ENCODE measurements around the gene TTC39A. TPM values are rescaled to one million over a fixed set of nuclear protein-coding genes. Genes with fewer than 3 reads are reported as not detected.

TTC39A gene
- total RNA-seq, 1 experiment from 2014 or later, result 8.3 TPM

GRCh38 chr1:51241119-51241518, 89.2 kb downstream of the TTC39A start:
- ATAC-seq, result no peak
- POLR2A ChIA-PET, result no interaction called here
- no peak for DNase-seq (ENCODE audit: low read depth, low spot score)
- TF ChIP-seq REST (IDR thresholded peaks at IDR 0.05; ENCODE audit: insufficient read depth in 1 of 2, low read depth in 2 of 2, low read length in 1 of 2) (no peak), CTCF (IDR thresholded peaks at IDR 0.05) (no peak)
- Histone ChIP-seq H3K9me3 (ENCODE audit: control insufficient read depth, insufficient read depth, low read depth, low read length) (no peaks in the 10 kb centered on the region), H3K4me3 (ENCODE audit: low read depth in 2 of 2, low read length in 2 of 2) (no peak overlapping the region), H3K27me3 (ENCODE audit: control insufficient read depth, insufficient read depth, low read length) (no peaks in the 10 kb centered on the region), H3K4me1 (ENCODE audit: control insufficient read depth, insufficient read depth, low read length) (peaks cover 9% of the 10 kb centered on the region; the same call in 1 of the 2 replicates), H3K27ac (ENCODE audit: low read length) (no peak overlapping the region), H3K36me3 (ENCODE audit: control insufficient read depth, insufficient read depth, low read length) (no peaks in the 10 kb centered on the region)
- no TSS peak for BruUV-seq (replicated peaks)
- CTCF ChIA-PET, result no interaction called here
- in situ Hi-C loops (cut with HindIII; ENCODE audit: low pct_unique_long_range_greater_than_20kb, low sequenced_read_pairs) (no loop called here), intact Hi-C loops (cut with micrococcal nuclease; ENCODE audit: unreplicated experiment) (no loop called here)

- ChIA-PET CTCF (no interaction called here), POLR2A (no interaction called here)
- no peak overlapping the region for H3K27ac ChIP-seq (ENCODE audit: low read length)
- BruUV-seq (replicated peaks), result no TSS peak
- no peaks in the 10 kb centered on the region for H3K36me3 ChIP-seq (ENCODE audit: control insufficient read depth, insufficient read depth, low read length)
- DNase-seq (ENCODE audit: low read depth, low spot score) (no peak), ATAC-seq (no peak)
- no peaks in the 10 kb centered on the region for H3K9me3 ChIP-seq (ENCODE audit: control insufficient read depth, insufficient read depth, low read depth, low read length)
- TF ChIP-seq REST (IDR thresholded peaks at IDR 0.05; ENCODE audit: insufficient read depth in 1 of 2, low read depth in 2 of 2, low read length in 1 of 2) (no peak), TCF7L2 (IDR thresholded peaks at IDR 0.05; ENCODE audit: low read depth, low read length) (no peak), CTCF (IDR thresholded peaks at IDR 0.05) (no peak), POLR2AphosphoS5 (IDR thresholded peaks at IDR 0.05; ENCODE audit: low read depth, low read length) (no peak), SIN3A (IDR thresholded peaks at IDR 0.05; ENCODE audit: borderline replicate concordance, insufficient read depth, low read depth, low read length) (no peak)
- intact Hi-C loops (cut with micrococcal nuclease; ENCODE audit: unreplicated experiment) (no loop called here), in situ Hi-C loops (cut with HindIII; ENCODE audit: low pct_unique_long_range_greater_than_20kb, low sequenced_read_pairs) (no loop called here)
- H3K4me3 ChIP-seq (ENCODE audit: low read depth in 2 of 2, low read length in 2 of 2), result no peak overlapping the region
- peaks cover 15% of the 10 kb centered on the region for H3K4me1 ChIP-seq (ENCODE audit: control insufficient read depth, insufficient read depth, low read length)
- no peaks in the 10 kb centered on the region for H3K27me3 ChIP-seq (ENCODE audit: control insufficient read depth, insufficient read depth, low read length)
Measured at GRCh38 chr1:51240084-51240483, 90.3 kb downstream of the TTC39A start.

All from Panc1 (cell line).